ENCODE results near the gene PLCB3. TPM values are rescaled to one million over a fixed set of nuclear protein-coding genes. Genes with fewer than 3 reads are reported as not detected.

Gene PLCB3
- polyA plus RNA-seq, 10 donors: 9.4 to 16.1 (median 11.0) TPM

Other genes starting within 250 kb of the PLCB3 start
- gene FLRT1, start 215.6 kb upstream of the PLCB3 start, polyA plus RNA-seq (ENCODE audit: insufficient read length in 10 of 10): 1 to 10 TPM; 1.7 to 6.9 (median 2.3) TPM
- 10 to 100 TPM; 47.7 to 71.6 (median 53.2) TPM for gene MACROD1, start 85.4 kb upstream of the PLCB3 start, polyA plus RNA-seq (ENCODE audit: insufficient read length in 10 of 10)
- gene STIP1, start 65.4 kb upstream of the PLCB3 start, polyA plus RNA-seq (ENCODE audit: insufficient read length in 10 of 10): 100 to 1,000 TPM; 109 to 167 (median 134) TPM
- 10 to 100 TPM in 3 of 10 donors, 1 to 10 TPM in 7; 5.7 to 15.0 (median 8.2) TPM for gene FERMT3, start 44.8 kb upstream of the PLCB3 start, polyA plus RNA-seq (ENCODE audit: insufficient read length in 10 of 10)
- gene TRPT1, start 25.3 kb upstream of the PLCB3 start, polyA plus RNA-seq (ENCODE audit: insufficient read length in 10 of 10): 10 to 100 TPM; 34.5 to 80.5 (median 64.2) TPM
- gene NUDT22, start 25.3 kb upstream of the PLCB3 start, polyA plus RNA-seq (ENCODE audit: insufficient read length in 10 of 10): 10 to 100 TPM; 12.0 to 21.5 (median 17.7) TPM
- gene DNAJC4, start 21.0 kb upstream of the PLCB3 start, polyA plus RNA-seq (ENCODE audit: insufficient read length in 10 of 10): 10 to 100 TPM; 46.2 to 64.2 (median 52.8) TPM
- gene VEGFB, start 16.9 kb upstream of the PLCB3 start, polyA plus RNA-seq (ENCODE audit: insufficient read length in 10 of 10): 100 to 1,000 TPM in 5 of 10 donors, 10 to 100 TPM in 5; 90.4 to 116 (median 97.3) TPM
- gene FKBP2, start 10.4 kb upstream of the PLCB3 start, polyA plus RNA-seq (ENCODE audit: insufficient read length in 10 of 10): 10 to 100 TPM; 35.2 to 56.4 (median 43.5) TPM
- gene PPP1R14B, start 4.6 kb upstream of the PLCB3 start, polyA plus RNA-seq (ENCODE audit: insufficient read length in 10 of 10): 100 to 1,000 TPM; 130 to 192 (median 172) TPM
- 10 to 100 TPM; 18.3 to 40.5 (median 27.2) TPM for gene BAD, start 33.1 kb downstream of the PLCB3 start, polyA plus RNA-seq (ENCODE audit: insufficient read length in 10 of 10)
- gene GPR137, start 34.3 kb downstream of the PLCB3 start, polyA plus RNA-seq (ENCODE audit: insufficient read length in 10 of 10): 10 to 100 TPM; 14.3 to 23.3 (median 18.2) TPM
- not detected for gene KCNK4, start 39.8 kb downstream of the PLCB3 start, polyA plus RNA-seq (ENCODE audit: insufficient read length in 10 of 10)
- gene CATSPERZ, start 48.8 kb downstream of the PLCB3 start, polyA plus RNA-seq (ENCODE audit: insufficient read length in 10 of 10): under 1 TPM in 3 of 10 donors, not detected in 7; 0.23 to 0.54 (median 0.34) TPM
- gene ESRRA, start 54.0 kb downstream of the PLCB3 start, polyA plus RNA-seq (ENCODE audit: insufficient read length in 10 of 10): 10 to 100 TPM; 20.4 to 31.5 (median 24.5) TPM
- 100 to 1,000 TPM; 139 to 214 (median 173) TPM for gene TRMT112, start 66.0 kb downstream of the PLCB3 start, polyA plus RNA-seq (ENCODE audit: insufficient read length in 10 of 10)
- 100 to 1,000 TPM; 109 to 184 (median 124) TPM for gene PRDX5, start 66.6 kb downstream of the PLCB3 start, polyA plus RNA-seq (ENCODE audit: insufficient read length in 10 of 10)
- 1 to 10 TPM; 2.2 to 7.6 (median 3.5) TPM for gene CCDC88B, start 88.7 kb downstream of the PLCB3 start, polyA plus RNA-seq (ENCODE audit: insufficient read length in 10 of 10)
- 10 to 100 TPM in 9 of 10 donors, 1 to 10 TPM in 1; 9.7 to 15.8 (median 12.3) TPM for gene RPS6KA4, start 107.6 kb downstream of the PLCB3 start, polyA plus RNA-seq (ENCODE audit: insufficient read length in 10 of 10)